Mesenchymal stem cell (in vitro differentiated cells and primary cell): ENCODE measurements around the gene TEKT3. TPM values are rescaled to one million over a fixed set of nuclear protein-coding genes. Genes with fewer than 3 reads are reported as not detected.

Source experiments
- DNase-seq: peaks from one replicate; pipeline ENCODE4 v3.0.0-alpha.2; 2013
- H2AFZ ChIP-seq: one replicate; pipeline ENCODE4 v1.6.1; 2013; ENCODE audit warnings: low read depth, mild to moderate bottlenecking, control low read depth, inconsistent platforms, low read length, moderate library complexity
- H2AK5ac ChIP-seq: 2 replicates; pipeline ENCODE4 v1.6.1; 2013; ENCODE audit warnings: low read length, moderate library complexity, mild to moderate bottlenecking, inconsistent platforms; ENCODE audit not compliant: severe bottlenecking
- H2BK120ac ChIP-seq: one replicate; pipeline ENCODE4 v1.6.1; 2013; ENCODE audit warnings: low read depth, mild to moderate bottlenecking, inconsistent platforms, low read length, moderate library complexity
- H2BK12ac ChIP-seq, 2 experiments: one replicate each; pipeline ENCODE4 v1.6.1; 2013; ENCODE audit warnings: inconsistent platforms in 2 of 2, low read length in 2 of 2, mild to moderate bottlenecking in 2 of 2, moderate library complexity in 2 of 2, control low read depth in 1 of 2
- H2BK15ac ChIP-seq: one replicate; pipeline ENCODE4 v1.6.1; 2013; ENCODE audit warnings: mild to moderate bottlenecking, low read depth, inconsistent platforms; ENCODE audit not compliant: poor library complexity, severe bottlenecking
- H2BK5ac ChIP-seq: 2 replicates; pipeline ENCODE4 v1.6.1; 2013; ENCODE audit warnings: low read depth, mild to moderate bottlenecking, low read length, control low read depth, inconsistent platforms; ENCODE audit not compliant: poor library complexity, severe bottlenecking
- H3K14ac ChIP-seq, 2 experiments: one replicate each; pipeline ENCODE4 v1.6.1; 2013; ENCODE audit warnings: inconsistent platforms in 2 of 2, low read length in 2 of 2, control low read depth in 1 of 2, mild to moderate bottlenecking in 1 of 2, moderate library complexity in 1 of 2
- H3K18ac ChIP-seq, 2 experiments: one replicate each; pipeline ENCODE4 v1.6.1; 2013; ENCODE audit warnings: inconsistent platforms in 2 of 2, low read length in 2 of 2, control low read depth in 1 of 2, low read depth in 1 of 2, mild to moderate bottlenecking in 1 of 2
- H3K23ac ChIP-seq, 2 experiments: one replicate each; pipeline ENCODE4 v1.6.1; 2013; ENCODE audit warnings: inconsistent platforms in 2 of 2, low read length in 2 of 2, mild to moderate bottlenecking in 2 of 2, moderate library complexity in 2 of 2, control low read depth in 1 of 2
- H3K27ac ChIP-seq: 2 replicates; pipeline ENCODE4 v1.5.1; 2013; ENCODE audit warnings: mild to moderate bottlenecking, moderate library complexity, low read length, control low read depth, inconsistent platforms; ENCODE audit not compliant: poor library complexity, severe bottlenecking
- H3K27me3 ChIP-seq, 2 experiments: 2 replicates each; pipeline versions ENCODE4 v1.6.1 to v1.7.0; 2013; ENCODE audit warnings: low read length in 2 of 2, mild to moderate bottlenecking in 2 of 2, moderate library complexity in 2 of 2, control low read depth in 1 of 2, inconsistent platforms in 1 of 2; ENCODE audit not compliant: control insufficient read depth in 1 of 2, insufficient read depth in 1 of 2
- H3K36me3 ChIP-seq, 2 experiments: 2 replicates each; pipeline versions ENCODE4 v1.6.1 to v1.7.0; 2013; ENCODE audit warnings: low read length in 2 of 2, control low read depth in 1 of 2, inconsistent platforms in 1 of 2, low read depth in 1 of 2, mild to moderate bottlenecking in 1 of 2; ENCODE audit not compliant: insufficient read depth in 2 of 2, control insufficient read depth in 1 of 2
- H3K4ac ChIP-seq, 2 experiments: one replicate each; pipeline ENCODE4 v1.6.1; 2013; ENCODE audit warnings: inconsistent platforms in 2 of 2, low read length in 2 of 2, mild to moderate bottlenecking in 2 of 2, moderate library complexity in 2 of 2, control low read depth in 1 of 2, low read depth in 1 of 2
- H3K4me1 ChIP-seq: 2 replicates; pipeline ENCODE4 v1.6.1; 2013; ENCODE audit warnings: low read depth, low read length, control low read depth; ENCODE audit not compliant: control insufficient read depth, insufficient read depth
- H3K4me2 ChIP-seq: 2 replicates; pipeline ENCODE4 v1.6.1; 2013; ENCODE audit warnings: low read length, mild to moderate bottlenecking, inconsistent platforms; ENCODE audit not compliant: poor library complexity, severe bottlenecking
- H3K4me3 ChIP-seq, 2 experiments: 2 replicates each; pipeline versions ENCODE4 v1.5.1 to v1.7.0; 2013; ENCODE audit warnings: low read length in 2 of 2, mild to moderate bottlenecking in 2 of 2, control low read depth in 1 of 2, low read depth in 1 of 2; ENCODE audit not compliant: insufficient read depth in 1 of 2
- H3K79me1 ChIP-seq: replicated peaks from 2 replicates; pipeline ENCODE4 v1.6.1; 2013; ENCODE audit warnings: mild to moderate bottlenecking, control low read depth, low read length, inconsistent platforms; ENCODE audit not compliant: poor library complexity, severe bottlenecking
- H3K9ac ChIP-seq: 2 replicates; pipeline ENCODE4 v1.7.0; 2013; ENCODE audit warnings: mild to moderate bottlenecking, low read length, moderate library complexity
- H3K9me3 ChIP-seq: 2 replicates; pipeline ENCODE4 v1.7.0; 2013; ENCODE audit warnings: mild to moderate bottlenecking, low read length; ENCODE audit not compliant: control insufficient read depth
- H4K8ac ChIP-seq: one replicate; pipeline ENCODE4 v1.6.1; 2013; ENCODE audit warnings: inconsistent platforms, mild to moderate bottlenecking, low read length, moderate library complexity
- H4K91ac ChIP-seq: one replicate; pipeline ENCODE4 v1.6.1; 2013; ENCODE audit warnings: mild to moderate bottlenecking, low read length, inconsistent platforms
- WGBS: methylation state at CpG from one replicate; pipeline ENCODE4 v1.1.7; 2013; ENCODE audit warnings: mixed read lengths; 5-methylcytosine and 5-hydroxymethylcytosine counted together
- polyA plus RNA-seq, 2 experiments: library from polyadenylated mRNA; stranded (reverse); fragments of 200-250 nt; gene quantifications; one replicate each; pipeline ENCODE4 v1.2.3, GENCODE V29; 2013

TEKT3 gene
- 0.73 TPM for polyA plus RNA-seq (2013, experiment 1 of 2)
- polyA plus RNA-seq (2013, experiment 2 of 2): 1.1 TPM

GRCh38 chr17:15341385-15341849 is at the start of gene TEKT3:
TSS of gene TEKT3 (minus strand) at chr17:15341597. CDS start at chr17:15331585, 10,012 bp downstream.
- H3K18ac ChIP-seq: no peak within 1 kb of the TSS
- H3K36me3 ChIP-seq: no peaks in the 10 kb centered on the region
- H3K23ac ChIP-seq: no peak within 1 kb of the TSS
- no peak within 1 kb of the TSS for H4K8ac ChIP-seq
- H2BK12ac ChIP-seq: peak within 1 kb of the TSS; percentile 3 to 24
- H2BK5ac ChIP-seq: no peak within 1 kb of the TSS
- H3K27me3 ChIP-seq: peaks cover 0 to 7% of the 10 kb centered on the region in 2 experiments
- 2% methylated on average over 33 of the region's 36 CpGs for WGBS
- H3K14ac ChIP-seq: no peak within 1 kb of the TSS
- H2BK15ac ChIP-seq: no peak within 1 kb of the TSS
- peaks cover 10% of the 10 kb centered on the region for H3K4me1 ChIP-seq
- no peak within 1 kb of the TSS for H4K91ac ChIP-seq
- peak within 1 kb of the TSS; percentile 72 for H3K9ac ChIP-seq
- no peaks in the 10 kb centered on the region for H3K9me3 ChIP-seq
- peak within 1 kb of the TSS; percentile 57 to 83 for H3K4me3 ChIP-seq
- H3K4me2 ChIP-seq: peak within 1 kb of the TSS; percentile 99
- no peaks in the 10 kb centered on the region for H3K79me1 ChIP-seq
- H3K27ac ChIP-seq: no peak within 1 kb of the TSS
- no peak within 1 kb of the TSS for H2AK5ac ChIP-seq
- no peak within 1 kb of the TSS for H2BK120ac ChIP-seq
- H2AFZ ChIP-seq: peak within 1 kb of the TSS; percentile 98
- DNase-seq: peak; percentile 79
- H3K4ac ChIP-seq: peak within 1 kb of the TSS in 1 of 2 experiments; percentile 43

- Histone ChIP-seq H2BK120ac (no peak overlapping the region), H2BK15ac (no peak overlapping the region), H3K79me1 (no peaks in the 10 kb centered on the region), H3K9ac (no peak overlapping the region), H3K4me3 (no peak overlapping the region), H3K23ac (no peak overlapping the region), H3K18ac (no peak overlapping the region), H4K8ac (no peak overlapping the region), H3K27me3 (no peaks in the 10 kb centered on the region), H3K4me1 (no peaks in the 10 kb centered on the region), H3K36me3 (no peaks in the 10 kb centered on the region), H3K4ac (no peak overlapping the region), H2BK5ac (no peak overlapping the region), H3K4me2 (no peak overlapping the region), H3K9me3 (no peaks in the 10 kb centered on the region), H3K14ac (no peak overlapping the region), H2AK5ac (no peak overlapping the region), H2AFZ (no peak overlapping the region), H2BK12ac (no peak overlapping the region), H4K91ac (no peak overlapping the region), H3K27ac (no peak overlapping the region)
- WGBS: 84% methylated on average over 8 of the region's 8 CpGs
- DNase-seq: no peak
Measured at GRCh38 chr17:15388356-15389041, 47.1 kb upstream of the TEKT3 start.

- Histone ChIP-seq H3K27ac (no peak overlapping the region), H3K9me3 (no peaks in the 10 kb centered on the region), H3K4me3 (no peak overlapping the region), H3K79me1 (no peaks in the 10 kb centered on the region), H2BK12ac (no peak overlapping the region), H2AK5ac (no peak overlapping the region), H3K18ac (no peak overlapping the region), H3K9ac (no peak overlapping the region), H4K8ac (no peak overlapping the region), H2AFZ (no peak overlapping the region), H3K4ac (no peak overlapping the region), H4K91ac (no peak overlapping the region), H3K4me2 (no peak overlapping the region), H2BK120ac (no peak overlapping the region), H2BK15ac (no peak overlapping the region), H3K23ac (no peak overlapping the region), H3K4me1 (no peaks in the 10 kb centered on the region), H3K36me3 (no peaks in the 10 kb centered on the region), H3K27me3 (no peaks in the 10 kb centered on the region), H2BK5ac (no peak overlapping the region), H3K14ac (no peak overlapping the region)
- 97% methylated on average over 3 of the region's 4 CpGs for WGBS
- DNase-seq: no peak
Measured at GRCh38 chr17:15386083-15386482, 44.7 kb upstream of the TEKT3 start.

GRCh38 chr17:15385305-15385704 is 43.9 kb upstream of the TEKT3 start:
- Histone ChIP-seq H3K4me2 (no peak overlapping the region), H3K4me1 (no peaks in the 10 kb centered on the region), H3K14ac (no peak overlapping the region), H3K23ac (no peak overlapping the region), H3K27ac (no peak overlapping the region), H3K4ac (no peak overlapping the region), H3K9me3 (no peaks in the 10 kb centered on the region), H3K9ac (no peak overlapping the region), H2BK5ac (no peak overlapping the region), H3K79me1 (no peaks in the 10 kb centered on the region), H3K4me3 (no peak overlapping the region), H3K36me3 (no peaks in the 10 kb centered on the region), H2AFZ (no peak overlapping the region), H4K91ac (no peak overlapping the region), H4K8ac (no peak overlapping the region), H3K27me3 (no peaks in the 10 kb centered on the region), H2BK120ac (no peak overlapping the region), H2BK12ac (no peak overlapping the region), H3K18ac (no peak overlapping the region), H2BK15ac (no peak overlapping the region), H2AK5ac (no peak overlapping the region)
- 79% methylated on average over 2 of the region's 2 CpGs for WGBS
- DNase-seq: no peak
